ENCODE data around the gene ADPRHL1.

DNA sequence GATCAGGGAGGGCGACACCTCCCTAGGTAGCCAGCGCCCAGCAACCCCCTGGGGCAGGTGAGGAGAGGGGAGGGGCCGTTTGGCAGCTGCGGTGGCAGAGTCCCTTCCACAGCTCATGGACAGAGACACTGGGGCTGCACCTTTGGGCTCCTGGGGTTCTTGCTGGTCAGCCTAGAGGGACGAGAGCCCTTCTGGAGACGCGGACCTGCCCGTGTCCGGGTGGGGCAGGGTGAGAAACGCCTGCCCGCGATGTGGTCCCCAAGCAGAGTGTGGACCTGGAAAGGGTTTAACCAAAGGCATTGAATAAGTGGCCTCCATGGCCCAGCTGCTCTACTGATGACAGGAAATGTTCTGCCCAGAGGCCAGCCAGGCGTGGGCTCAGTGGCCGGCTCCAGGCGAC, 38.3 kb downstream of the ADPRHL1 start:
- TF ChIP-seq, protein P1, sequence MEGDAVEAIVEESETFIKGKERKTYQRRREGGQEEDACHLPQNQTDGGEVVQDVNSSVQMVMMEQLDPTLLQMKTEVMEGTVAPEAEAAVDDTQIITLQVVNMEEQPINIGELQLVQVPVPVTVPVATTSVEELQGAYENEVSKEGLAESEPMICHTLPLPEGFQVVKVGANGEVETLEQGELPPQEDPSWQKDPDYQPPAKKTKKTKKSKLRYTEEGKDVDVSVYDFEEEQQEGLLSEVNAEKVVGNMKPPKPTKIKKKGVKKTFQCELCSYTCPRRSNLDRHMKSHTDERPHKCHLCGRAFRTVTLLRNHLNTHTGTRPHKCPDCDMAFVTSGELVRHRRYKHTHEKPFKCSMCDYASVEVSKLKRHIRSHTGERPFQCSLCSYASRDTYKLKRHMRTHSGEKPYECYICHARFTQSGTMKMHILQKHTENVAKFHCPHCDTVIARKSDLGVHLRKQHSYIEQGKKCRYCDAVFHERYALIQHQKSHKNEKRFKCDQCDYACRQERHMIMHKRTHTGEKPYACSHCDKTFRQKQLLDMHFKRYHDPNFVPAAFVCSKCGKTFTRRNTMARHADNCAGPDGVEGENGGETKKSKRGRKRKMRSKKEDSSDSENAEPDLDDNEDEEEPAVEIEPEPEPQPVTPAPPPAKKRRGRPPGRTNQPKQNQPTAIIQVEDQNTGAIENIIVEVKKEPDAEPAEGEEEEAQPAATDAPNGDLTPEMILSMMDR (IDR thresholded peaks at IDR 0.05; ENCODE audit: low read depth, low read length), result no peak
- TF ChIP-seq POLR2A (IDR thresholded peaks at IDR 0.05; ENCODE audit: extremely low read depth, insufficient read length), result no peak
- TF ChIP-seq, protein P2, sequence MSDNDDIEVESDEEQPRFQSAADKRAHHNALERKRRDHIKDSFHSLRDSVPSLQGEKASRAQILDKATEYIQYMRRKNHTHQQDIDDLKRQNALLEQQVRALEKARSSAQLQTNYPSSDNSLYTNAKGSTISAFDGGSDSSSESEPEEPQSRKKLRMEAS (IDR thresholded peaks at IDR 0.05; ENCODE audit: low read depth, low read length), result no peak
- no peak for TF ChIP-seq MYC (IDR thresholded peaks at IDR 0.05; ENCODE audit: low read depth, low read length)

All from NB4 (cell line).